H1 (cell line): ENCODE results near the gene MEIS3. TPM values are rescaled to one million over a fixed set of nuclear protein-coding genes. Genes with fewer than 3 reads are reported as not detected.

Experiments used
- CTCF ChIA-PET: fragments of 300-600 bp; sonication (Branson Sonifier 250); formaldehyde crosslinking; loops from one replicate; lab custom pipeline; 2021; ENCODE audit not compliant: partially characterized antibody; lab: Charles Lee
- POLR2A ChIA-PET: fragments of 300-600 bp; sonication (Branson Sonifier 250); formaldehyde crosslinking; loops from one replicate; lab custom pipeline; 2021; ENCODE audit warnings: inconsistent platforms; ENCODE audit not compliant: partially characterized antibody; lab: Charles Lee
- DNase-seq, 2 experiments: peaks; one replicate each; pipeline versions ENCODE4 v3.0.0 to v3.0.0-alpha.2; 2010 to 2022; ENCODE audit warnings: low spot score in 2 of 2, low read depth in 1 of 2, mixed read lengths in 1 of 2
- FAIRE-seq: peaks from 2 replicates; lab custom pipeline; 2011; peaks lifted over from hg19 to GRCh38; lab: Jason Lieb, UNC
- H2AFZ ChIP-seq: 2 replicates; pipeline ENCODE4 v1.8.1; 2012; ENCODE audit warnings: low read length, inconsistent platforms
- H2AK5ac ChIP-seq: 2 replicates; pipeline ENCODE4 v1.6.1; 2013; ENCODE audit warnings: low read depth, low read length
- H2BK120ac ChIP-seq: replicated peaks from 2 replicates; pipeline ENCODE3; 2013; ENCODE audit warnings: low read depth, low read length, inconsistent platforms
- H2BK12ac ChIP-seq: 2 replicates; pipeline ENCODE4 v1.6.1; 2013; ENCODE audit warnings: low read depth, low read length
- H2BK15ac ChIP-seq: 2 replicates; pipeline ENCODE4 v1.6.1; 2013; ENCODE audit warnings: low read length
- H2BK20ac ChIP-seq: 2 replicates; pipeline ENCODE4 v1.6.1; 2013; ENCODE audit warnings: low read length
- H2BK5ac ChIP-seq: 2 replicates; pipeline ENCODE4 v1.6.1; 2013; ENCODE audit warnings: low read depth, low read length
- H3K14ac ChIP-seq: 2 replicates; pipeline ENCODE4 v1.6.1; 2013; ENCODE audit warnings: inconsistent platforms; ENCODE audit not compliant: insufficient read length
- H3K18ac ChIP-seq: 2 replicates; pipeline ENCODE4 v1.6.1; 2013; ENCODE audit warnings: low read length; ENCODE audit errors: extremely low read depth
- H3K23ac ChIP-seq: 2 replicates; pipeline ENCODE4 v1.6.1; 2013; ENCODE audit warnings: inconsistent platforms; ENCODE audit not compliant: insufficient read length
- H3K23me2 ChIP-seq: 2 replicates; pipeline ENCODE4 v1.6.1; 2013; ENCODE audit warnings: low read depth, low read length
- H3K27ac ChIP-seq: 2 replicates; pipeline ENCODE4 v1.6.1; 2011; ENCODE audit warnings: low read depth, low read length, inconsistent platforms
- H3K27me3 ChIP-seq, 4 experiments: replicated peaks in 1 of 4; 1 replicate in 1 of 4; 2 replicates in 3 of 4; pipeline versions ENCODE4 v1.6.1 to v1.8.1; 2011 to 2013; ENCODE audit warnings: low read length in 3 of 4, mild to moderate bottlenecking in 3 of 4, inconsistent platforms in 2 of 4, mixed read lengths in 2 of 4, moderate library complexity in 1 of 4; ENCODE audit not compliant: control insufficient read depth in 3 of 4, insufficient read depth in 3 of 4; ENCODE audit errors: extremely low read depth in 1 of 4
- H3K36me3 ChIP-seq, 4 experiments: 2 replicates each; pipeline versions ENCODE4 v1.6.1 to v1.8.1; 2011 to 2013; ENCODE audit warnings: mild to moderate bottlenecking in 4 of 4, low read length in 3 of 4, moderate library complexity in 2 of 4, control low read depth in 1 of 4, inconsistent platforms in 1 of 4; ENCODE audit not compliant: insufficient read depth in 4 of 4, control insufficient read depth in 2 of 4
- H3K4ac ChIP-seq: replicated peaks from 2 replicates; pipeline ENCODE3; 2013; ENCODE audit warnings: low read length, low read depth, mixed read lengths, inconsistent platforms; ENCODE audit not compliant: insufficient read length
- H3K4me1 ChIP-seq, 4 experiments: replicated peaks in 1 of 4; 1 replicate in 1 of 4; 2 replicates in 3 of 4; pipeline versions ENCODE4 v1.6.1 to v1.8.1; 2011 to 2013; ENCODE audit warnings: low read length in 3 of 4, inconsistent platforms in 2 of 4, mixed read lengths in 1 of 4; ENCODE audit not compliant: insufficient read depth in 4 of 4, control insufficient read depth in 3 of 4
- H3K4me2 ChIP-seq, 2 experiments: 2 replicates each; pipeline versions ENCODE4 v1.6.1 to v1.8.1; 2011 to 2013; ENCODE audit warnings: low read depth in 2 of 2, low read length in 2 of 2, control low read depth in 1 of 2, inconsistent platforms in 1 of 2, mild to moderate bottlenecking in 1 of 2; ENCODE audit not compliant: insufficient read depth in 1 of 2
- H3K4me3 ChIP-seq, 4 experiments: fragments of 200-600, 300-600 bp in 1 of 4; sonication (generic), shearing (Covaris generic), sonication (Bioruptor Twin) in 1 of 4; 2 replicates each; pipeline versions ENCODE4 v1.5.1 to v1.8.1; 2011 to 2016; ENCODE audit warnings: low read length in 4 of 4, low read depth in 3 of 4, control low read depth in 2 of 4, inconsistent platforms in 2 of 4, mild to moderate bottlenecking in 2 of 4, mixed read lengths in 1 of 4, moderate library complexity in 1 of 4; ENCODE audit not compliant: insufficient read depth in 2 of 4; ENCODE audit errors: extremely low read depth in 1 of 4
- H3K56ac ChIP-seq: replicated peaks from 2 replicates; pipeline ENCODE3; 2013; ENCODE audit warnings: low read depth, mild to moderate bottlenecking, mixed read lengths, low read length, inconsistent platforms; ENCODE audit not compliant: insufficient read length
- H3K79me1 ChIP-seq: 2 replicates; pipeline ENCODE4 v1.6.1; 2013; ENCODE audit warnings: low read depth, low read length, control low read depth
- H3K79me2 ChIP-seq, 2 experiments: 2 replicates each; pipeline versions ENCODE4 v1.6.1 to v1.8.1; 2012 to 2013; ENCODE audit warnings: low read length in 2 of 2, mild to moderate bottlenecking in 2 of 2, inconsistent platforms in 1 of 2; ENCODE audit not compliant: insufficient read depth in 2 of 2, control insufficient read depth in 1 of 2
- H3K9ac ChIP-seq, 4 experiments: replicated peaks in 1 of 4; 1 replicate in 1 of 4; 2 replicates in 3 of 4; pipeline versions ENCODE4 v1.6.1 to v1.8.1; 2011 to 2013; ENCODE audit warnings: low read depth in 3 of 4, low read length in 3 of 4, control low read depth in 2 of 4, mild to moderate bottlenecking in 2 of 4, moderate library complexity in 2 of 4, inconsistent platforms in 1 of 4; ENCODE audit errors: extremely low read depth in 1 of 4
- H3K9me3 ChIP-seq, 2 experiments: 2 replicates each; pipeline versions ENCODE4 v1.6.1 to v1.8.1; 2012 to 2013; ENCODE audit warnings: mild to moderate bottlenecking in 2 of 2, moderate library complexity in 2 of 2, control low read depth in 1 of 2, inconsistent platforms in 1 of 2, low read depth in 1 of 2, low read length in 1 of 2, mixed read lengths in 1 of 2; ENCODE audit not compliant: insufficient read depth in 2 of 2
- H4K20me1 ChIP-seq, 2 experiments: replicated peaks in 1 of 2; 2 replicates each; pipeline versions ENCODE3 to v1.8.1; 2011 to 2013; ENCODE audit warnings: inconsistent platforms in 2 of 2, low read length in 2 of 2, mild to moderate bottlenecking in 1 of 2; ENCODE audit not compliant: insufficient read depth in 2 of 2, control insufficient read depth in 1 of 2
- H4K5ac ChIP-seq: 2 replicates; pipeline ENCODE4 v1.6.1; 2013; ENCODE audit warnings: low read length, low read depth, mixed read lengths, inconsistent platforms; ENCODE audit not compliant: insufficient read length
- H4K8ac ChIP-seq: 2 replicates; pipeline ENCODE4 v1.8.0; 2013; ENCODE audit warnings: mild to moderate bottlenecking, moderate library complexity, low read length, inconsistent platforms; ENCODE audit not compliant: insufficient read depth; ENCODE audit errors: extremely low read depth
- H4K91ac ChIP-seq: replicated peaks from 2 replicates; pipeline ENCODE3; 2013; ENCODE audit warnings: low read length, mixed read lengths, inconsistent platforms; ENCODE audit not compliant: insufficient read length
- CTCF ChIP-seq, 3 experiments: IDR thresholded peaks; 1 replicate in 2 of 3; 2 replicates in 1 of 3; pipeline versions ENCODE4 v1.5.1 to v1.6.1; 2011; ENCODE audit warnings: low read length in 3 of 3, mild to moderate bottlenecking in 3 of 3, inconsistent platforms in 2 of 3, low read depth in 1 of 3, moderate library complexity in 1 of 3; ENCODE audit not compliant: insufficient read depth in 1 of 3; ENCODE audit errors: control extremely low read depth in 1 of 3
- RFX5 ChIP-seq: IDR thresholded peaks from 2 replicates; pipeline ENCODE4 v1.6.1; 2011; ENCODE audit warnings: low read depth, low read length, improper control_type of control experiment, borderline replicate concordance
- TCF12 ChIP-seq: IDR thresholded peaks from 2 replicates; pipeline ENCODE4 v1.6.1; 2011; ENCODE audit warnings: low read depth, mild to moderate bottlenecking, low read length
- TEAD4 ChIP-seq: IDR thresholded peaks from 2 replicates; pipeline ENCODE4 v1.6.1; 2012; ENCODE audit warnings: low read depth, low read length, inconsistent platforms, mixed read lengths
- WGBS, 2 experiments: shearing (Covaris generic) in 1 of 2; methylation state at CpG; one replicate each; pipeline versions ENCODE4 v1.1.6 to v1.1.7; 2013 to 2015; ENCODE audit warnings: low lambda C conversion rate in 2 of 2, mixed read lengths in 2 of 2, inconsistent platforms in 1 of 2, low coverage in 1 of 2, missing lambda C conversion rate in 1 of 2; ENCODE audit not compliant: insufficient replicate concordance in 2 of 2, insufficient coverage in 1 of 2, insufficient read length in 1 of 2; ENCODE audit errors: extremely low coverage in 1 of 2, missing lambda C conversion rate in 1 of 2; 5-methylcytosine and 5-hydroxymethylcytosine counted together
- polyA plus RNA-seq, 7 experiments: library from polyadenylated mRNA; depleted of rRNA in 3 of 7; stranded (reverse) in 5 of 7; unstranded in 2 of 7; fragments of >200 nt in 5 of 7; fragments of 200-250 nt in 2 of 7; gene quantifications; 1 replicate in 5 of 7; 2 replicates in 1 of 7; 4 replicates in 1 of 7; pipeline versions ENCODE4 v1.2.1 to v1.2.3, GENCODE V29; 2011 to 2013; ENCODE audit warnings: missing spikeins in 2 of 7, mixed read lengths in 2 of 7
- total RNA-seq: library from RNA; stranded (reverse); fragmentation: NEBNext Ultra II Directional; extraction: Animal tissue kit (Norgen Biotek cat#: 25700); gene quantifications from 2 replicates; pipeline ENCODE4 v1.2.1, GENCODE V29; 2021

MEIS3 gene
- total and polyA plus RNA-seq, 2 of the 8 experiments (the other 6 are each of a cell fraction or from before 2014, with no cell fraction given), result 24.5 to 28.2 TPM

GRCh38 chr19:47377208-47377701 lies 42.1 kb downstream of the MEIS3 start:
- Histone ChIP-seq H3K36me3 (peaks cover 43 to 85% (median 77%) of the 10 kb centered on the region in 4 experiments), H3K79me1 (no peaks in the 10 kb centered on the region; the same call in 1 of the 2 replicates), H3K4ac (no peak overlapping the region), H2BK5ac (0 out of 2 replicates have a peak overlapping the region, but pooled peaks have one; percentile 16), H3K4me2 (no peak overlapping the region), H3K79me2 (no peaks in the 10 kb centered on the region), H2AK5ac (no peak overlapping the region), H3K14ac (no peak overlapping the region), H2BK120ac (no peak overlapping the region), H4K20me1 (peaks cover 4 to 13% of the 10 kb centered on the region in 2 experiments), H3K23ac (no peak overlapping the region), H3K9ac (no peak overlapping the region), H3K23me2 (no peaks in the 10 kb centered on the region), H3K27ac (no peak overlapping the region), H2BK12ac (no peak overlapping the region), H3K56ac (no peak overlapping the region), H2BK20ac (no peak overlapping the region), H3K27me3 (no peaks in the 10 kb centered on the region), H3K18ac (no peak overlapping the region), H3K4me3 (no peak overlapping the region), H2AFZ (no peak overlapping the region), H4K91ac (no peak overlapping the region), H4K5ac (no peak overlapping the region), H4K8ac (no peak overlapping the region), H3K9me3 (no peaks in the 10 kb centered on the region), H2BK15ac (no peak overlapping the region), H3K4me1 (no peaks in the 10 kb centered on the region)
- WGBS, 2 experiments, result 92% methylated on average over 16 of the region's 16 CpGs; no CpG with 5 or more reads in 1 of the 2 experiments
- no peak for DNase-seq
- ChIA-PET POLR2A (interaction anchor here (0.6 to 2.2 kb wide), 7 partner anchors 8 to 51 kb away, joined by 3 to 6 read pairs (median 5); no protein-coding TSS in a partner anchor), CTCF (interaction anchor here (0.7 to 6.8 kb wide), 4 partner anchors 14 to 38 kb away, joined by 3 to 50 read pairs (median 12); no protein-coding TSS in a partner anchor)
- no peak for FAIRE-seq
- no peak for TF ChIP-seq TCF12
- no peak for TF ChIP-seq RFX5
- TF ChIP-seq CTCF (IDR thresholded peaks at IDR 0.05; ENCODE audit: control extremely low read depth in 1 of 3, insufficient read depth in 1 of 3, low read depth in 1 of 3, low read length in 3 of 3), result peak in 1 of 3 experiments; percentile 8; a peak in 1 of 4 replicates
- no peak for TF ChIP-seq TEAD4
